ENCODE measurements around the gene CHI3L1.

The CHI3L1 gene

GRCh38 chr1:203152158-203153034 is 34.1 kb downstream of the CHI3L1 start:
- no peak for DNase-seq (ENCODE audit: low read depth in 4 of 4, low spot score in 1 of 4)

- DNase-seq (ENCODE audit: low read depth in 4 of 4, low spot score in 1 of 4), result no peak
Measured at GRCh38 chr1:203151362-203152157, 34.9 kb downstream of the CHI3L1 start.

- DNase-seq (ENCODE audit: low read depth in 4 of 4, low spot score in 1 of 4), result no peak
Measured at GRCh38 chr1:203150511-203151297, 35.8 kb downstream of the CHI3L1 start.

GRCh38 chr1:203149188-203149840 is 37.2 kb downstream of the CHI3L1 start:
- DNase-seq (ENCODE audit: low read depth in 4 of 4, low spot score in 1 of 4), result no peak

- DNase-seq (ENCODE audit: low read depth in 4 of 4, low spot score in 1 of 4), result no peak
Measured at GRCh38 chr1:203148579-203148978, 37.9 kb downstream of the CHI3L1 start.

GRCh38 chr1:203148127-203148526 is 38.4 kb downstream of the CHI3L1 start:
- no peak for DNase-seq (ENCODE audit: low read depth in 4 of 4, low spot score in 1 of 4)

- no peak for DNase-seq (ENCODE audit: low read depth in 4 of 4, low spot score in 1 of 4)
Measured at GRCh38 chr1:203147376-203147775, 39.1 kb downstream of the CHI3L1 start.

GRCh38 chr1:203146537-203146936 is 40.0 kb downstream of the CHI3L1 start:
- DNase-seq (ENCODE audit: low read depth in 4 of 4, low spot score in 1 of 4), result no peak

- no peak for DNase-seq (ENCODE audit: low read depth in 4 of 4, low spot score in 1 of 4)
Measured at GRCh38 chr1:203146042-203146369, 40.5 kb downstream of the CHI3L1 start.

- DNase-seq (ENCODE audit: low read depth in 4 of 4, low spot score in 1 of 4), result no peak
Measured at GRCh38 chr1:203145321-203146041, 41.0 kb downstream of the CHI3L1 start.

- no peak for DNase-seq (ENCODE audit: low read depth in 4 of 4, low spot score in 1 of 4)
Measured at GRCh38 chr1:203144661-203145060, 41.8 kb downstream of the CHI3L1 start.

- no peak for DNase-seq (ENCODE audit: low read depth in 4 of 4, low spot score in 1 of 4)
Measured at GRCh38 chr1:203143641-203144040, 42.9 kb downstream of the CHI3L1 start.

- DNase-seq (ENCODE audit: low read depth in 4 of 4, low spot score in 1 of 4), result no peak
Measured at GRCh38 chr1:203142684-203143408, 43.7 kb downstream of the CHI3L1 start.

GRCh38 chr1:203142124-203142523 is 44.4 kb downstream of the CHI3L1 start:
- no peak for DNase-seq (ENCODE audit: low read depth in 4 of 4, low spot score in 1 of 4)

- no peak for DNase-seq (ENCODE audit: low read depth in 4 of 4, low spot score in 1 of 4)
Measured at GRCh38 chr1:203140743-203141520, 45.6 kb downstream of the CHI3L1 start.

- no peak for DNase-seq (ENCODE audit: low read depth in 4 of 4, low spot score in 1 of 4)
Measured at GRCh38 chr1:203139976-203140475, 46.5 kb downstream of the CHI3L1 start.

- DNase-seq (ENCODE audit: low read depth in 4 of 4, low spot score in 1 of 4), result no peak
Measured at GRCh38 chr1:203138066-203138465, 48.4 kb downstream of the CHI3L1 start.

GRCh38 chr1:203137324-203137723 is 49.2 kb downstream of the CHI3L1 start:
- DNase-seq (ENCODE audit: low read depth in 4 of 4, low spot score in 1 of 4), result no peak

All from stimulated activated CD4-positive, alpha-beta T cell treated with anti-CD3 and anti-CD28 coated beads, Interleukin-1b, Interleukin-23, amount 100 ng/mL, for 24 hours (primary cell).